Upper lobe of left lung (tissue), 4 donors: ENCODE data around the gene KIAA0232.
A peak's percentile ranks its signal among the peaks of the same experiment; 100 is the strongest.

Experiments
- CTCF ChIP-seq, 6 experiments: fragments of 450-650 bp in 4 of 6; fragments of 200-600 bp in 2 of 6; sonication (generic) in 2 of 6; IDR thresholded peaks; one replicate each; pipeline ENCODE4 v1.5.1; 2016 to 2019; ENCODE audit warnings: antibody characterized with exemption in 6 of 6
- EP300 ChIP-seq, 4 donors: sonication (generic); formaldehyde crosslinking; IDR thresholded peaks; one replicate each; pipeline ENCODE4 v1.5.1; 2017; ENCODE audit warnings: antibody characterized with exemption in 4 of 4, control low read depth in 2 of 4
- POLR2A ChIP-seq, 4 donors: fragments of 450-650 bp; IDR thresholded peaks; one replicate each; pipeline ENCODE4 v1.5.1; 2016 to 2017; ENCODE audit warnings: antibody characterized with exemption in 4 of 4, mild to moderate bottlenecking in 2 of 4
- POLR2AphosphoS5 ChIP-seq, 2 donors: sonication (generic); formaldehyde crosslinking; IDR thresholded peaks; one replicate each; pipeline ENCODE4 v1.5.1; 2017; ENCODE audit warnings: antibody characterized with exemption in 2 of 2

- no peak for TF ChIP-seq CTCF (IDR thresholded peaks at IDR 0.05)
- TF ChIP-seq POLR2A (IDR thresholded peaks at IDR 0.05), result peak in 1 of 4 donors; percentile 47
- no peak for TF ChIP-seq EP300 (IDR thresholded peaks at IDR 0.05)
- TF ChIP-seq POLR2AphosphoS5 (IDR thresholded peaks at IDR 0.05), result peak in 1 of 2 donors; percentile 76
Observed at GRCh38 chr4:6926081-6926480, 143.6 kb downstream of the KIAA0232 start.
